Keratinocyte (primary cell): ENCODE data around the gene PDZRN3.

Source experiments
- CTCF ChIP-seq, 3 experiments: IDR thresholded peaks in 1 of 3; conservative IDR thresholded peaks in 1 of 3; optimal IDR thresholded peaks in 1 of 3; 2 replicates in 2 of 3; 3 replicates in 1 of 3; pipeline versions ENCODE3 to v1.5.1; 2011; ENCODE audit warnings: low read length in 3 of 3, mild to moderate bottlenecking in 3 of 3, moderate library complexity in 2 of 3, control low read depth in 1 of 3, inconsistent platforms in 1 of 3; ENCODE audit not compliant: insufficient read depth in 2 of 3; ENCODE audit errors: extremely low read depth in 1 of 3
- EZH2 ChIP-seq: IDR thresholded peaks from one replicate; pipeline ENCODE4 v1.6.1; 2012; ENCODE audit warnings: inconsistent platforms, mild to moderate bottlenecking, low read length, moderate library complexity

- TF ChIP-seq CTCF (optimal IDR thresholded peaks at IDR 0.05 in 1 of 3, IDR thresholded peaks at IDR 0.05 in 1 of 3, conservative IDR thresholded peaks at IDR 0.05 in 1 of 3; ENCODE audit: extremely low read depth in 1 of 3, insufficient read depth in 2 of 3, low read length in 3 of 3), result no peak
- TF ChIP-seq EZH2, result no peak
Observed at GRCh38 chr3:73600293-73600938, 24.3 kb downstream of the PDZRN3 start.
